SK-N-MC (cell line): Measurements from ENCODE around the gene TXNRD2.
"Not testable (repeated sequence)": the region's sequence is repeated elsewhere in the genome, so short reads cannot be mapped to it uniquely, and the experiment has no call there.

Source experiments
- DNase-seq: peaks from one replicate; pipeline ENCODE4 v3.0.0-alpha.2; 2011; ENCODE audit warnings: low read depth, low spot score
- H3K27ac ChIP-seq: fragments of 200-600 bp; sonication (generic); 2 replicates; pipeline ENCODE4 v1.5.1; 2016; ENCODE audit warnings: mixed run types
- H3K36me3 ChIP-seq: fragments of 200-600 bp; sonication (generic); 2 replicates; pipeline ENCODE4 v1.6.1; 2017; ENCODE audit warnings: antibody characterized with exemption, low read length, mixed read lengths; ENCODE audit not compliant: insufficient read depth
- H3K4me3 ChIP-seq: fragments of 200-600 bp; sonication (generic); 2 replicates; pipeline ENCODE4 v1.5.1; 2016
- H3K9ac ChIP-seq: fragments of 200-600 bp; sonication (generic); 2 replicates; pipeline ENCODE4 v1.8.0; 2017; ENCODE audit warnings: mixed run types, mixed read lengths; ENCODE audit not compliant: insufficient read length
- H3K9me3 ChIP-seq: fragments of 200-600 bp; sonication (generic); 2 replicates; pipeline ENCODE4 v1.6.1; 2017; ENCODE audit warnings: low read depth, mild to moderate bottlenecking, antibody characterized with exemption, low read length, moderate library complexity, mixed read lengths
- EZH2 ChIP-seq: fragments of 200-600 bp; sonication (generic); IDR thresholded peaks from one replicate; pipeline ENCODE4 v1.6.1; 2017; ENCODE audit warnings: antibody characterized with exemption
- FOXP2 ChIP-seq: optimal IDR thresholded peaks from 2 replicates; pipeline ENCODE3; 2011; ENCODE audit warnings: mild to moderate bottlenecking, moderate library complexity; ENCODE audit not compliant: insufficient read depth; ENCODE audit errors: extremely low read length, control extremely low read depth
- POLR2AphosphoS5 ChIP-seq: IDR thresholded peaks from 2 replicates; pipeline ENCODE4 v1.6.1; 2012; ENCODE audit warnings: mild to moderate bottlenecking, low read depth, low read length, borderline replicate concordance

Gene TXNRD2

DNA sequence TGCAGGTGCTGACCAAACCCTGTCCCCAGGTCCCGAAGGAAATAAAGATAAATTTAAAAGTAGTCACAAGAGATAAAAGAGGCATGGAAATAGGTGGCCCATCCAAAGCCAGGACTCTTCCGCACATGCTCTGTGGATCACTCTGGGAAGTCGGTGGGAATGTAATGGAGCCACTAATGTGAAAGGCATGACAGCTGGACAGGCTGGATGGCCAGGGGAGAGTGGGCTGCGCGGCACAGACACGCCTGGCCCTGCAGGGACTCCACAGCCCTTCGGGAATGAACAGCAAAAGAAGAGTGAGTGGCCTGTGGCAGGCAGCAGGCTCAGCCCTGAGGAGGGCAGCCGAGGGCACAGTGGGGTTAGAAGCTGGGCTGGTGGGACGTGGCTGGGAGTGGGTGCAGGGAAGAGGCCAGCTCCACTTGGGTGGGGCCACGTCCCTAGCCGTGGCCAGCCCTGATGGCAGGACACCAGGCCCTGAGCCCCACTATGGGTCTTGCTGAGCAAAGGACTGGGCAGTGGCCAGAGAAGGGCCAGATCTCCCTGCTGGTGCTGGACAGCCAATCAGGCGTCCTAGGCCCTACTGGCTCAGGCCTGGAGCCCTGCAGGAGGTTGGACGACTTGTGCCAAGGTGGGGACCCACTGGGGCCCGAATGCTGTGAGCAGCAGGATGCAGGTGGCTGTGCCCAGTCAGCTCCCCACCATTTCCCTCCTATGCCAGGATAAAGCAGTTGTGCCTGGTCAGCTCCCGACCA lies 55.6 kb downstream of the TXNRD2 start:
- DNase-seq = no peak
- no peaks in the 10 kb centered on the region for H3K9me3 ChIP-seq
- H3K36me3 ChIP-seq = no peaks in the 10 kb centered on the region
- no peak overlapping the region for H3K9ac ChIP-seq
- no peak overlapping the region for H3K4me3 ChIP-seq
- H3K27ac ChIP-seq = peak overlapping the region; percentile 67; the same call in 1 of the 2 replicates
- TF ChIP-seq EZH2 = no peak
- TF ChIP-seq POLR2AphosphoS5 = no peak
- TF ChIP-seq FOXP2 = no peak

DNA sequence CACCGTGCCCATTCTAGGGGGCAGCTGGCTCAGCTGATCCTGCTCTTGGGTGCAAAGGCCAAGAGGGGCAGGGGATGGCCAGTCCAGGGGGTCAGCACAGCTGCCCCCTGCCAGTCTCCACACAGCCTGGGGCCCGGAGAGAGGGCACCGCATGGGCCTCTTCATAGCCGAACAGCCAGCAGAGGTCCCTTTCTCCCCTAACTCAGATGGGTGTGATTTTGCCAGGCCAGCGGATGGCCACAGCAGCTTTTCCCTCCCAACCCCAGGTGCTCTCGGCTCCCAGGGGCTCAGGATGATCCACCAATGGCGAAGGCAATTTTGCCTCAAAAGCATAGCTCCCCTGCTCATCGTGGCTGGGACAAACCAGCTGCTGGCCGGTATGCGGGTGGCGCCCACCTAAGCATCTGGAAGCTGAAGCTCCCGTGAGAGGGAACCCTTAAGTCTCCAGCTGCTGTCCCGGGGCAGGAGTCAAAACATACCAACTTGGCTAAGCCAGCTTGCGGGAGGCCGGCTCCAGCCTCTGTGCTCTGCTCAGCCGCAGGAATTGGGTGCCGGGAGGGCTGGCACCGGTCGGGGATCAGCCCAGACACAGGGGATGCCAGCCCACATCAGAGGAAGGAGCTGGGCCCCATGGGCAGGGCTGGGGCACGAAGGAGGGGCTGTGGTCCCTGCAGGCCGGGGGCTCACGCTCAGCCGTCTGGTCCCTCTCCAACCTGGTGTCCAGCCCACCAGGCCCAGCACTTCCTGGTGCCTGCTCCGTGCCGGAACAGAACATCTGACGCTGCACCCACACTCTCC lies 56.5 kb downstream of the TXNRD2 start:
- Histone ChIP-seq H3K36me3 (no peaks in the 10 kb centered on the region), H3K4me3 (no peak overlapping the region), H3K27ac (no peak overlapping the region), H3K9ac (no peak overlapping the region), H3K9me3 (no peaks in the 10 kb centered on the region)
- TF ChIP-seq POLR2AphosphoS5 = no peak
- no peak for TF ChIP-seq EZH2
- no peak for TF ChIP-seq FOXP2
- no peak for DNase-seq

DNA sequence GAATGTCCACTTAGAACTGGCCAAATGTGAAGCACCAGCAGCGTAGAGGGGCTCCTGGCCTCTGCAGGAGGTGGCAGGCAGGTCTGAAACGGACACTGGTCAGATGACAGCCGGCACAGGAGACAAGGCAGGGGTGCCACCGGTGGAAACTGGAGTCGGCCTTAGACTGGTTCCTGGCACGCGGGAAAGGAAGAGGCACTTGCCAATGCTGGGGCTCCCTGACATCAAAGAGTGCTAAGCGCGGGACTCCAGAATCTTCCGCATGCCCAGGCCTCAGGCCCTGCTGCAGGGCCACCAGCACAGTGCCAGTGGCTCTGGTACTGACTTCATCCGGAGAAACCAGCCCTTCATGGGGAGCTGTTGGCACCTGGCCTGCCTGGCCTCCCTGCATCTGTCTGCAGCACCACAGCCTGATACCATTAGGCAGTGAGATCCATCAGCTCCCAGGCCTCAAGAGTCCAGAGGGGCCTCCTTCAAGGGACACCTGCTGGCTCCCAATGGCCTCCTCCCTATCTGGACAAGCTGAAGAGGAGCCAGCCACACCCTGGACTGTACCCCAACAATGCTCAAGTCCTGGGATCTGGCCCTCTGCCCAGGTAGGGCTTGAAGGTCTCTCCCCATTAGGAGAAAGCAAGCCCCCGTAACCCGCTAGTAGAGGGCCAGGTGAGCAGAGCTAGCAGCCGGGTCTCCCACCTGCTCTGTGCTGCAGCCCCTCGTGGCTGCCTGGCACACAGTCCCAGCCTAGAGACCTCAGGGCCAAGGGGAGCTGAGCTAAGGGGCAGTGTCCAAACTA lies 57.3 kb downstream of the TXNRD2 start:
- Histone ChIP-seq H3K9me3 (no peaks in the 10 kb centered on the region), H3K27ac (no peak overlapping the region), H3K4me3 (no peak overlapping the region), H3K36me3 (no peaks in the 10 kb centered on the region), H3K9ac (no peak overlapping the region)
- no peak for DNase-seq
- no peak for TF ChIP-seq FOXP2
- TF ChIP-seq POLR2AphosphoS5 = no peak
- TF ChIP-seq EZH2 = no peak

DNA sequence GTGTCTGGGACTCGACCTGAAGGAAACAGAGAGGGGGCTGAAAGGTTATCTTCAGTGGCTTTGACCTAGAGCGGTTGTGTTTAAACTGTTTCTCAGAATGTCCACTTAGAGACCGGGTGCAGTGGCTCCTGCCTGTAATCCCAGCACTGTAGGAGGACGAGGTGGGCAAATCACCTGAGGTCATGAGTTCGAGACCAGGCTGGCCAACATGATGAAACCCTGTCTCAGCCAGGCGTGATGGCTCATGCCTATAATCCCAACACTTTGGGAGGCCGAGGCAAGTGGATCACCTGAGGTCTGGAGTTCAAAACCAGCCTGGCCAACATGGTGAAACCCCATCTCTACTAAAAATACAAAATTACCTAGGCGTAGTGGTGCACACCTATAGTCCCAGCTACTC lies 58.2 kb downstream of the TXNRD2 start:
- H3K9me3 ChIP-seq, H3K4me3 ChIP-seq, H3K36me3 ChIP-seq, H3K27ac ChIP-seq, H3K9ac ChIP-seq, DNase-seq: not testable (repeated sequence)

DNA sequence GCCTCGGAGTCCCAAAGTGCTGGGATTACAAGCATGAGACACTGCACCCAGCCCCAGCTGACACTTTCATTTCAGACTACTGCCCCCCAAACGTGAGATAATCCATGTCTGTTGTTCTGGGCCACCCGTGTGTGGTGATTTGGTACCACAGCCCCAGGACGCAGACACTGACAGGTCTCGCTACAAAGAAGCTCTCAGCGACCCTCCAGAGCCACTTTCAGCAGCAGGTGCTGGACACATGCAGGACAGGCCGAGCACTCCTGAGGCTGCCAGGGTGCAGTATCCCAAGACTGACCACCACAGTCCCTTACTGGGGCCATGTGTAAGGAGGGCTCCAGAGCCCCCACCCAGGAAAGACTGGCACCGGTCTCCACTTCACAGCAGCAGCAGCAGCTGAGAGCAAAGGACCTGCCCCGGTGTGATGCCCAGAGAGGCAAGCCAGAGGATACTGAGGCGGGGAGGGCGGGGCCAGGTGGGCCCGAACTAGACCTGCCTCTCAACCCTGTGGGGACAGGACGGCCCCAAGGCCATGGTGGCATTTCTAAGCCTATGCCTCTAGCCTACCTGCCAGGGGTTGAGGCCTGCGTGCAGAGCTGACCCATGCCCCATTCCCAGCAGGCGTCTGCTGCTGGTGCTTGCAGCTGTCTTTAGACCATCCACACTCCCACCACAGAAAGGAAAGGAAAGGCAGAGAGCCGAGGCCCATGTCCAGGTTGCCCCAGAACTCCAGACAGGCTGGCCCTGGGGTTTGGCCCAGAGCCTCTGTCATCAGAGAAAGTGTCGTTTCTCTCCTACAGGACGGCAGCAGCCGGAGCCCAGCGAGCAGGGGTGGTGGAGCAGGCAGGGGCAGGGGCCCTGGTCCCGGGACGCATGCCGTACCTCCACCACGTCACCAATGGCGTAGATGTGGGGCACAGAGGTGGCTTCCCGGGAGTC lies 58.9 kb downstream of the TXNRD2 start:
- H3K9me3 ChIP-seq = no peaks in the 10 kb centered on the region
- no peak for DNase-seq
- no peaks in the 10 kb centered on the region for H3K36me3 ChIP-seq
- H3K27ac ChIP-seq = no peak overlapping the region
- H3K4me3 ChIP-seq = no peak overlapping the region
- TF ChIP-seq FOXP2 (no peak), EZH2 (no peak), POLR2AphosphoS5 (no peak)
- no peak overlapping the region for H3K9ac ChIP-seq

- DNase-seq = peak; percentile 34
- TF ChIP-seq POLR2AphosphoS5 = no peak
- no peak for TF ChIP-seq FOXP2
- TF ChIP-seq EZH2 = no peak
- Histone ChIP-seq H3K27ac (peak overlapping the region; percentile 64), H3K9ac (no peak overlapping the region), H3K4me3 (peak overlapping the region; percentile 63), H3K9me3 (no peaks in the 10 kb centered on the region), H3K36me3 (no peaks in the 10 kb centered on the region)
Measured at GRCh38 chr22:19880786-19881569, 60.6 kb downstream of the TXNRD2 start.

GRCh38 chr22:19879992-19880785 lies 61.4 kb downstream of the TXNRD2 start:
- DNase-seq = no peak
- Histone ChIP-seq H3K9me3 (no peaks in the 10 kb centered on the region), H3K36me3 (no peaks in the 10 kb centered on the region), H3K9ac (no peak overlapping the region), H3K27ac (no peak overlapping the region), H3K4me3 (no peak overlapping the region)
- no peak for TF ChIP-seq FOXP2
- no peak for TF ChIP-seq POLR2AphosphoS5
- no peak for TF ChIP-seq EZH2
